ENCODE results near the gene SLC2A5.

The SLC2A5 gene

GRCh38 chr1:9093581-9093980 is 24.1 kb upstream of the SLC2A5 start:
- TF ChIP-seq REST (IDR thresholded peaks at IDR 0.05; ENCODE audit: insufficient read depth in 1 of 2, low read depth in 2 of 2, low read length in 2 of 2): no peak
- TF ChIP-seq TAF1 (IDR thresholded peaks at IDR 0.05; ENCODE audit: borderline replicate concordance, insufficient read depth, low read length): no peak
- no peak for TF ChIP-seq FOXP2 (optimal IDR thresholded peaks at IDR 0.05; ENCODE audit: borderline replicate concordance, extremely low read depth, extremely low read length, insufficient read depth)
- TF ChIP-seq SIN3A (IDR thresholded peaks at IDR 0.05; ENCODE audit: borderline replicate concordance, insufficient read depth, low read length): no peak
- TF ChIP-seq POLR2AphosphoS5 (IDR thresholded peaks at IDR 0.05; ENCODE audit: low read depth, low read length): no peak

- TF ChIP-seq REST (IDR thresholded peaks at IDR 0.05; ENCODE audit: insufficient read depth in 1 of 2, low read depth in 2 of 2, low read length in 2 of 2): no peak
- TF ChIP-seq TAF1 (IDR thresholded peaks at IDR 0.05; ENCODE audit: borderline replicate concordance, insufficient read depth, low read length): no peak
- TF ChIP-seq SIN3A (IDR thresholded peaks at IDR 0.05; ENCODE audit: borderline replicate concordance, insufficient read depth, low read length): no peak
- TF ChIP-seq FOXP2 (optimal IDR thresholded peaks at IDR 0.05; ENCODE audit: borderline replicate concordance, extremely low read depth, extremely low read length, insufficient read depth): no peak
- TF ChIP-seq POLR2AphosphoS5 (IDR thresholded peaks at IDR 0.05; ENCODE audit: low read depth, low read length): no peak
These were observed 23.7 kb upstream of the SLC2A5 start for GRCh38 chr1:9093091-9093490.

- no peak for TF ChIP-seq POLR2AphosphoS5 (IDR thresholded peaks at IDR 0.05; ENCODE audit: low read depth, low read length)
These were observed 19.4 kb upstream of the SLC2A5 start for GRCh38 chr1:9088807-9089206.

GRCh38 chr1:9087411-9088125 is 18.1 kb upstream of the SLC2A5 start:
- TF ChIP-seq REST (IDR thresholded peaks at IDR 0.05; ENCODE audit: insufficient read depth in 1 of 2, low read depth in 2 of 2, low read length in 2 of 2) (no peak), FOXP2 (optimal IDR thresholded peaks at IDR 0.05; ENCODE audit: borderline replicate concordance, extremely low read depth, extremely low read length, insufficient read depth) (no peak), TAF1 (IDR thresholded peaks at IDR 0.05; ENCODE audit: borderline replicate concordance, insufficient read depth, low read length) (no peak), SIN3A (IDR thresholded peaks at IDR 0.05; ENCODE audit: borderline replicate concordance, insufficient read depth, low read length) (no peak), POLR2AphosphoS5 (IDR thresholded peaks at IDR 0.05; ENCODE audit: low read depth, low read length) (no peak)

GRCh38 chr1:9086796-9087195 is 17.4 kb upstream of the SLC2A5 start:
- TF ChIP-seq TAF1 (IDR thresholded peaks at IDR 0.05; ENCODE audit: borderline replicate concordance, insufficient read depth, low read length): no peak
- no peak for TF ChIP-seq SIN3A (IDR thresholded peaks at IDR 0.05; ENCODE audit: borderline replicate concordance, insufficient read depth, low read length)
- TF ChIP-seq POLR2AphosphoS5 (IDR thresholded peaks at IDR 0.05; ENCODE audit: low read depth, low read length): no peak
- TF ChIP-seq FOXP2 (optimal IDR thresholded peaks at IDR 0.05; ENCODE audit: borderline replicate concordance, extremely low read depth, extremely low read length, insufficient read depth): no peak
- no peak for TF ChIP-seq REST (IDR thresholded peaks at IDR 0.05; ENCODE audit: insufficient read depth in 1 of 2, low read depth in 2 of 2, low read length in 2 of 2)

Measured in PFSK-1 (cell line).